H1 (cell line): ENCODE data around the gene PRF1. TPM values are rescaled to one million over a fixed set of nuclear protein-coding genes. Genes with fewer than 3 reads are reported as not detected.

Experiments
- CHD2 ChIP-seq: IDR thresholded peaks from 2 replicates; pipeline ENCODE4 v1.6.1; 2012; ENCODE audit warnings: low read length, improper control_type of control experiment
- EP300 ChIP-seq, 2 experiments: IDR thresholded peaks; 1 replicate in 1 of 2; 2 replicates in 1 of 2; pipeline ENCODE4 v1.6.1; 2011 to 2012; ENCODE audit warnings: low read depth in 2 of 2, low read length in 2 of 2, mild to moderate bottlenecking in 2 of 2, borderline replicate concordance in 1 of 2, inconsistent platforms in 1 of 2, moderate library complexity in 1 of 2
- FOSL1 ChIP-seq: IDR thresholded peaks from 2 replicates; pipeline ENCODE4 v1.6.1; 2011; ENCODE audit warnings: mild to moderate bottlenecking, low read depth, low read length, moderate library complexity; ENCODE audit not compliant: insufficient read depth
- NANOG ChIP-seq: IDR thresholded peaks from 2 replicates; pipeline ENCODE4 v1.6.1; 2011; ENCODE audit warnings: low read length, low read depth, mild to moderate bottlenecking, inconsistent platforms; ENCODE audit not compliant: insufficient read depth, poor library complexity, severe bottlenecking
- TBP ChIP-seq: IDR thresholded peaks from 2 replicates; pipeline ENCODE4 v1.6.1; 2011; ENCODE audit warnings: low read depth, low read length, improper control_type of control experiment
- ZNF274 ChIP-seq: IDR thresholded peaks from 2 replicates; pipeline ENCODE4 v1.7.0; 2012; ENCODE audit warnings: low read length, borderline replicate concordance; ENCODE audit errors: extremely low read depth
- polyA plus RNA-seq, 7 experiments: library from polyadenylated mRNA; depleted of rRNA in 3 of 7; stranded (reverse) in 5 of 7; unstranded in 2 of 7; fragments of >200 nt in 5 of 7; fragments of 200-250 nt in 2 of 7; gene quantifications; 1 replicate in 5 of 7; 2 replicates in 1 of 7; 4 replicates in 1 of 7; pipeline versions ENCODE4 v1.2.1 to v1.2.3, GENCODE V29; 2011 to 2013; ENCODE audit warnings: missing spikeins in 2 of 7, mixed read lengths in 2 of 7
- total RNA-seq: library from RNA; stranded (reverse); fragmentation: NEBNext Ultra II Directional; extraction: Animal tissue kit (Norgen Biotek cat#: 25700); gene quantifications from 2 replicates; pipeline ENCODE4 v1.2.1, GENCODE V29; 2021

Gene PRF1
- total and polyA plus RNA-seq, 2 of the 8 experiments (the other 6 are each of a cell fraction or from before 2014, with no cell fraction given): 0.15 TPM; not detected in 1

GRCh38 chr10:70564113-70564725 is 38.3 kb downstream of the PRF1 start (continued):
- TF ChIP-seq CHD2 (no peak), FOSL1 (no peak), NANOG (no peak), ZNF274 (no peak), TBP (no peak), EP300 (IDR thresholded peaks at IDR 0.05; ENCODE audit: borderline replicate concordance in 1 of 2, low read depth in 2 of 2, low read length in 2 of 2) (no peak)
